MCF 10A (cell line): ENCODE results near the gene RMRP. TPM values are rescaled to one million over a fixed set of nuclear protein-coding genes. Genes with fewer than 3 reads are reported as not detected.

Experiments used
- BruUV-seq: library from RNA; stranded (reverse); fragments of 400-500 nt; replicated peaks from 2 replicates; lab custom pipeline; 2021; lab: Mats Ljungman, UMichigan
- CTCF ChIA-PET: fragments of 300-600 bp; sonication (Branson Sonifier 250); formaldehyde crosslinking; extraction: SDS; loops from one replicate; lab custom pipeline; 2021; ENCODE audit warnings: antibody characterized with exemption, inconsistent platforms; lab: Yijun Ruan, JAX
- POLR2A ChIA-PET: fragments of 300-600, 350-650 bp; sonication (Branson Sonifier 250); formaldehyde crosslinking; extraction: SDS; loops from one replicate; lab custom pipeline; 2020; ENCODE audit warnings: antibody characterized with exemption, inconsistent platforms; lab: Yijun Ruan, JAX
- DNase-seq: peaks from one replicate; pipeline ENCODE4 v3.0.0-alpha.2; 2018; ENCODE audit not compliant: unreplicated experiment
- H3K27ac Mint-ChIP-seq: one replicate; pipeline ENCODE4 v1.8.0; 2022; ENCODE audit warnings: mild to moderate bottlenecking, low read depth, mixed read lengths; ENCODE audit not compliant: unreplicated experiment
- H3K27me3 Mint-ChIP-seq: one replicate; pipeline ENCODE4 v1.8.0; 2022; ENCODE audit warnings: mixed read lengths; ENCODE audit not compliant: insufficient read depth, unreplicated experiment
- H3K36me3 Mint-ChIP-seq: one replicate; pipeline ENCODE4 v1.8.0; 2022; ENCODE audit warnings: mild to moderate bottlenecking, moderate library complexity, mixed read lengths; ENCODE audit not compliant: insufficient read depth, unreplicated experiment
- H3K4me1 Mint-ChIP-seq: one replicate; pipeline ENCODE4 v1.8.0; 2022; ENCODE audit warnings: mixed read lengths; ENCODE audit not compliant: insufficient read depth, unreplicated experiment
- H3K4me3 Mint-ChIP-seq: one replicate; pipeline ENCODE4 v1.8.0; 2022; ENCODE audit warnings: mild to moderate bottlenecking, moderate library complexity, mixed read lengths; ENCODE audit not compliant: unreplicated experiment
- H3K9me3 Mint-ChIP-seq: one replicate; pipeline ENCODE4 v1.8.0; 2022; ENCODE audit warnings: mixed read lengths; ENCODE audit not compliant: unreplicated experiment
- CTCF ChIP-seq: fragments of 200-600 bp; IDR thresholded peaks from one replicate; pipeline ENCODE4 v1.8.0; 2022; ENCODE audit warnings: antibody characterized with exemption, mild to moderate bottlenecking; ENCODE audit not compliant: unreplicated experiment
- intact Hi-C: fragments of 100-400 bp; cut with micrococcal nuclease; formaldehyde crosslinking; loops from 2 replicates; pipeline ENCODE4 v1.14.1; 2022
- total RNA-seq: library from RNA; stranded (reverse); gene quantifications from 2 replicates; pipeline ENCODE4 v1.2.3, GENCODE V29; 2022

Gene RMRP
- total RNA-seq, 1 experiment from 2014 or later = 13,245 TPM

- TF ChIP-seq CTCF = no peak
- POLR2A ChIA-PET = interaction anchor here (0.6 to 1.2 kb wide), 2 partner anchors 13 to 31 kb away, joined by 3 read pairs; no protein-coding TSS in a partner anchor
- H3K27me3 Mint-ChIP-seq = no peaks in the 10 kb centered on the region
- no peaks in the 10 kb centered on the region for H3K9me3 Mint-ChIP-seq
- no peak overlapping the region for H3K27ac Mint-ChIP-seq
- intact Hi-C loops = no loop called here
- no peak overlapping the region for H3K4me3 Mint-ChIP-seq
- TSS peak; percentile 39 for BruUV-seq
- CTCF ChIA-PET = interaction anchor here (0.5 to 12.5 kb wide), 2 partner anchors 10 to 121 kb away, joined by 3 to 155 read pairs; no protein-coding TSS in a partner anchor
- H3K4me1 Mint-ChIP-seq = no peaks in the 10 kb centered on the region
- H3K36me3 Mint-ChIP-seq = peaks cover 41% of the 10 kb centered on the region
- DNase-seq = no peak
Observed at GRCh38 chr9:35703906-35704672, 46.3 kb upstream of the RMRP start.

- POLR2A ChIA-PET = no interaction called here
- no TSS peak for BruUV-seq
- DNase-seq = no peak
- Mint-ChIP-seq H3K36me3 (peaks cover 32% of the 10 kb centered on the region), H3K27ac (no peak overlapping the region), H3K9me3 (no peaks in the 10 kb centered on the region), H3K4me1 (no peaks in the 10 kb centered on the region), H3K4me3 (no peak overlapping the region), H3K27me3 (no peaks in the 10 kb centered on the region)
- intact Hi-C loops = no loop called here
- CTCF ChIA-PET = interaction anchor here (0.7 kb wide), 1 partner anchor 27 kb away, joined by 3 read pairs; no protein-coding TSS in a partner anchor
- no peak for TF ChIP-seq CTCF
Observed at GRCh38 chr9:35702696-35703095, 44.9 kb upstream of the RMRP start.

- H3K9me3 Mint-ChIP-seq = no peaks in the 10 kb centered on the region
- no peaks in the 10 kb centered on the region for H3K27me3 Mint-ChIP-seq
- CTCF ChIA-PET = interaction anchor here (0.6 to 1.9 kb wide), 4 partner anchors 16 to 54 kb away, joined by 3 to 6 read pairs (median 4); no protein-coding TSS in a partner anchor
- BruUV-seq = no TSS peak
- H3K4me1 Mint-ChIP-seq = no peaks in the 10 kb centered on the region
- POLR2A ChIA-PET = interaction anchor here (1.1 to 1.5 kb wide), 3 partner anchors 9 to 35 kb away, joined by 3 to 5 read pairs (median 3); no protein-coding TSS in a partner anchor
- peaks cover 33% of the 10 kb centered on the region for H3K36me3 Mint-ChIP-seq
- H3K27ac Mint-ChIP-seq = no peak overlapping the region
- no peak for TF ChIP-seq CTCF
- no peak overlapping the region for H3K4me3 Mint-ChIP-seq
- no peak for DNase-seq
- intact Hi-C loops = no loop called here
Observed at GRCh38 chr9:35700942-35701341, 43.1 kb upstream of the RMRP start.

- ChIA-PET POLR2A (interaction anchor here (1.3 to 1.5 kb wide), 2 partner anchors 8 to 22 kb away, joined by 3 to 5 read pairs; no protein-coding TSS in a partner anchor), CTCF (interaction anchor here (1.9 kb wide), 1 partner anchor 17 kb away, joined by 6 read pairs; no protein-coding TSS in a partner anchor)
- no TSS peak for BruUV-seq
- no peaks in the 10 kb centered on the region for H3K27me3 Mint-ChIP-seq
- H3K36me3 Mint-ChIP-seq = peaks cover 24% of the 10 kb centered on the region
- intact Hi-C loops = no loop called here
- DNase-seq = no peak
- TF ChIP-seq CTCF = no peak
- no peak overlapping the region for H3K4me3 Mint-ChIP-seq
- no peaks in the 10 kb centered on the region for H3K4me1 Mint-ChIP-seq
- H3K9me3 Mint-ChIP-seq = no peaks in the 10 kb centered on the region
- H3K27ac Mint-ChIP-seq = no peak overlapping the region
Observed at GRCh38 chr9:35700031-35700430, 42.2 kb upstream of the RMRP start.
